Mesendoderm (in vitro differentiated cells): Measurements from ENCODE around the gene LMNB1.

Experiments used
- DNase-seq: peaks from one replicate; pipeline ENCODE4 v3.0.0; 2013
- H2AK5ac ChIP-seq: 2 replicates; pipeline ENCODE4 v1.6.1; 2013; ENCODE audit warnings: low read length, inconsistent platforms
- H2BK120ac ChIP-seq: 2 replicates; pipeline ENCODE4 v1.6.1; 2013; ENCODE audit warnings: low read depth, mild to moderate bottlenecking, low read length, moderate library complexity, mixed read lengths
- H2BK15ac ChIP-seq: replicated peaks from 2 replicates; pipeline ENCODE4 v1.6.1; 2013; ENCODE audit warnings: low read depth, mild to moderate bottlenecking, moderate library complexity
- H2BK5ac ChIP-seq: 2 replicates; pipeline ENCODE4 v1.6.1; 2013; ENCODE audit warnings: low read length, inconsistent platforms
- H3K18ac ChIP-seq: 2 replicates; pipeline ENCODE4 v1.6.1; 2013; ENCODE audit warnings: mild to moderate bottlenecking, low read length, mixed read lengths
- H3K23ac ChIP-seq: one replicate; pipeline ENCODE4 v1.6.1; 2013; ENCODE audit warnings: low read length
- H3K27ac ChIP-seq: 2 replicates; pipeline ENCODE4 v1.5.1; 2013; ENCODE audit warnings: low read depth, mild to moderate bottlenecking, inconsistent platforms, low read length, moderate library complexity
- H3K27me3 ChIP-seq: 2 replicates; pipeline ENCODE4 v1.6.1; 2013; ENCODE audit warnings: low read length, control low read depth, mild to moderate bottlenecking, inconsistent platforms; ENCODE audit not compliant: insufficient read depth, poor library complexity
- H3K36me3 ChIP-seq: 2 replicates; pipeline ENCODE4 v1.6.1; 2013; ENCODE audit warnings: low read length, inconsistent platforms; ENCODE audit not compliant: control insufficient read depth, insufficient read depth
- H3K4ac ChIP-seq: one replicate; pipeline ENCODE4 v1.6.1; 2013; ENCODE audit warnings: low read depth, mild to moderate bottlenecking, low read length, moderate library complexity
- H3K4me1 ChIP-seq: 2 replicates; pipeline ENCODE4 v1.6.1; 2013; ENCODE audit warnings: low read depth, low read length, inconsistent platforms; ENCODE audit not compliant: control insufficient read depth
- H3K4me2 ChIP-seq: 2 replicates; pipeline ENCODE4 v1.6.1; 2013; ENCODE audit warnings: low read length
- H3K4me3 ChIP-seq: 2 replicates; pipeline ENCODE4 v1.5.1; 2013; ENCODE audit warnings: mild to moderate bottlenecking, low read length
- H3K56ac ChIP-seq: one replicate; pipeline ENCODE4 v1.6.1; 2013; ENCODE audit warnings: low read length
- H3K79me1 ChIP-seq: 2 replicates; pipeline ENCODE4 v1.6.1; 2013; ENCODE audit warnings: low read length, inconsistent platforms
- H3K79me2 ChIP-seq: 2 replicates; pipeline ENCODE4 v1.6.1; 2013; ENCODE audit warnings: mild to moderate bottlenecking, low read length; ENCODE audit not compliant: control insufficient read depth, insufficient read depth
- H3K9ac ChIP-seq: 2 replicates; pipeline ENCODE4 v1.6.1; 2013; ENCODE audit warnings: low read length, inconsistent platforms
- H4K5ac ChIP-seq: one replicate; pipeline ENCODE4 v1.6.1; 2013; ENCODE audit warnings: low read length
- H4K8ac ChIP-seq: one replicate; pipeline ENCODE4 v1.6.1; 2013; ENCODE audit warnings: low read depth, mild to moderate bottlenecking, control low read depth, low read length, moderate library complexity
- WGBS: extraction: QIAGEN DNeasy Blood & Tissue Kit; methylation state at CpG from one replicate; pipeline ENCODE4 v1.1.7; 2013; ENCODE audit warnings: low lambda C conversion rate, missing lambda C conversion rate; ENCODE audit not compliant: insufficient coverage; ENCODE audit errors: extremely low coverage; 5-methylcytosine and 5-hydroxymethylcytosine counted together

LMNB1 gene

DNA sequence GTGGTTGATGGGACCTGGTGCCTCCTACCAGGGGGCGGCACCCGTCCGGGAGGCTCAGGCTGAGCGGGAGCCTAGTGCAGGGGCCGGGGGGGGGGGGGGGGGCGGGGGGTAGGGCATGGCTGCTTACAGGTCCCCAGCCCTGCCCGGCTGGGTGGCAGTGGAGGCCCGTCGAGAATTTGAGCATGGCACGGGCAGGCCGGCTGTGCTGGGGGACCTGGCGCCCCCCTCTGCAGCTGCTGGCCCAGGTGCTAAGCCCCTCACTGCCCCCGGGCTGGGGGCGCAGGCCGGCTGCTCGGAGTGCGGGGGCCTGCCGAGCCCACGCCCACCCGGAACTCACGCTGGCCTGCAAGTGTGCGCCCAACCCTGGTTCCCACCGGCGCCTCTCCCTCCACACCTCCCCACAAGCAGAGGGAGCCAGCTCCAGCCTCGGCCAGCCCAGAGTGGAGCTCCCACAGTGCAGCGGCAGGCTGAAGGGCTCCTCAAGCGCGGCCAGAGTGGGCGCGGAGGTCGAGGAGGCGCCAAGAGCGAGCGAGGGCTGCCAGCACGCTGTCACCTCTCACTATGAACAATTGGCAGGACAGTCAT is 77.7 kb downstream of the LMNB1 start:
- no peak overlapping the region for H2BK120ac ChIP-seq
- H4K8ac ChIP-seq = no peak overlapping the region
- H3K18ac ChIP-seq = no peak overlapping the region
- no peak overlapping the region for H2BK15ac ChIP-seq
- no peak overlapping the region for H2BK5ac ChIP-seq
- no peak overlapping the region for H3K9ac ChIP-seq
- H3K56ac ChIP-seq = no peak overlapping the region
- no peaks in the 10 kb centered on the region for H3K4me1 ChIP-seq
- no peak overlapping the region for H3K23ac ChIP-seq
- H3K4me3 ChIP-seq = no peak overlapping the region
- H3K4ac ChIP-seq = no peak overlapping the region
- H3K4me2 ChIP-seq = no peak overlapping the region
- no peaks in the 10 kb centered on the region for H3K27me3 ChIP-seq
- no peak overlapping the region for H4K5ac ChIP-seq
- no peaks in the 10 kb centered on the region for H3K79me1 ChIP-seq
- peaks cover 1% of the 10 kb centered on the region for H3K36me3 ChIP-seq
- no peak for DNase-seq
- H3K27ac ChIP-seq = no peak overlapping the region
- H2AK5ac ChIP-seq = no peak overlapping the region
- no CpG with 5 or more reads among the region's 35 CpGs for WGBS
- no peaks in the 10 kb centered on the region for H3K79me2 ChIP-seq

DNA sequence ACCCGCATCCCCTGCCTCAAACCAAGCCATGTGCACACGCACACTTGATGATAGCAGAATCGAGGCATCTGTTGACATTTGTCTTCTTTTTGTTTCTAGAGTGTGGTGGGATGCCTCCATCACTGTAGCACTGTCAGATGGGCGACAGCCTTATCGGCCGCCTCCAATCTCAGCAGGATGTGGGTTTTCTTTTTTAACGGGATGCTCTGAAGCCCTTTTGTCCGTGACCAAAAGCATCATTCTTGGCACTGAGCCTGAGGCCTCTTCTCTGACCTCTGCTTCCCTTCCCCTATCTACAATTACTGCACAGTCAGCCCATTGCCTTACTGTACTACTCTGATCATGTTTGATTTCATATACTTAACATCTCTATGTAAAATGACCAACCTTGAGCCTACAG is 78.3 kb downstream of the LMNB1 start:
- no peak for DNase-seq
- H3K18ac ChIP-seq = no peak overlapping the region
- no peak overlapping the region for H3K4ac ChIP-seq
- H3K4me1 ChIP-seq = no peaks in the 10 kb centered on the region
- no peak overlapping the region for H3K9ac ChIP-seq
- H4K5ac ChIP-seq = no peak overlapping the region
- no peak overlapping the region for H3K27ac ChIP-seq
- no peak overlapping the region for H2AK5ac ChIP-seq
- no peak overlapping the region for H2BK5ac ChIP-seq
- H3K4me3 ChIP-seq = no peak overlapping the region
- no peak overlapping the region for H3K23ac ChIP-seq
- H3K4me2 ChIP-seq = no peak overlapping the region
- no peak overlapping the region for H2BK120ac ChIP-seq
- H2BK15ac ChIP-seq = no peak overlapping the region
- no CpG with 5 or more reads among the region's 8 CpGs for WGBS
- no peaks in the 10 kb centered on the region for H3K79me2 ChIP-seq
- H3K79me1 ChIP-seq = no peaks in the 10 kb centered on the region
- no peak overlapping the region for H3K56ac ChIP-seq
- no peak overlapping the region for H4K8ac ChIP-seq
- peaks cover 1% of the 10 kb centered on the region for H3K36me3 ChIP-seq
- no peaks in the 10 kb centered on the region for H3K27me3 ChIP-seq

DNA sequence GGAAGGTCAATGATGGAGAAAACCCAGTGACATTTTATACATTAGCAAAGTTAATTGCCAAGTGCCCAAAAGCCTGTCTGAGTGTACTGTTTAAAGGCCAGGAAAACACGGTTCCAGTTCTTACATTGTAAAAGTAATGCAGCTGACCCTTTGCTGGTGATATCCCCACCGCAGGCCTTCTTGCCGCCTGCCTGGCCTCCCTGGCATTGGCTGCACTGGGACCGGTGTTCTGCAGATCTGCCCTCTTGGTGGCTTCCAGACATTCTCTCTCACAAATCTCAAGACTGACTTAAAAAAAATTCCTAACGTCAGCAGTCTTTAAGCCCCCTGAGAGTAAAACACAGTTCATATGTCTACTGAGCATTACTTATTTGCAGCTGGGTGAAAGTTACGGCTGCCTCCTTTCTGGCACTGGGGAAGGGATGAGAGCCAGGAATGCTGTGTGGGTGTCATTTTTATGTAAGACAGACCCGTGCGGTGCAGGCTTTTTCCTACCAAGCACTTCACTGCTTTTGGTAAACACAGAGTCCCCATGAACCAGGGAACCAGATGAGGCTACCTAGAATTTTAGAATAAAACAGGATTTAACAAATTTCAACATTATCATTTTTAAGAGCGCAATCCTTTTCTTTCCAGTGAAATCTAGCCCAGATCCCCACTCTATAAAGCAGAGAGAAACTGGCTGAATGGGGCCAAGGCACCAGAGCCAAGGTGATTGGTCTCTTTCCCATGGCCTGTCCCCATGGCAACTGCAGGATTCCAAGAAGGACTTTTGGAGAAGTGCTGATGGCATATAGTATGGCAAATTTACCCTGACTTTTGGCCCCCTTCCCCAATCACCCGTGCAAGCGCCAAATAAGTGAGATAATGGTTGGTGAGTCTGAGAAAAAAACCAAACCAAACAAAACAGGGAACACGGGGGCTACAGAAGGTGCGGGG is 80.8 kb downstream of the LMNB1 start:
- no peak overlapping the region for H2BK15ac ChIP-seq
- no peaks in the 10 kb centered on the region for H3K4me1 ChIP-seq
- H3K27ac ChIP-seq = no peak overlapping the region
- H3K79me1 ChIP-seq = no peaks in the 10 kb centered on the region
- no peak overlapping the region for H2BK5ac ChIP-seq
- no peak overlapping the region for H2AK5ac ChIP-seq
- H2BK120ac ChIP-seq = no peak overlapping the region
- H3K27me3 ChIP-seq = no peaks in the 10 kb centered on the region
- DNase-seq = no peak
- H3K4me3 ChIP-seq = no peak overlapping the region
- H3K4ac ChIP-seq = no peak overlapping the region
- no peak overlapping the region for H3K56ac ChIP-seq
- no peak overlapping the region for H3K4me2 ChIP-seq
- no CpG with 5 or more reads among the region's 13 CpGs for WGBS
- H4K5ac ChIP-seq = no peak overlapping the region
- H3K36me3 ChIP-seq = peaks cover 1% of the 10 kb centered on the region
- H3K18ac ChIP-seq = no peak overlapping the region
- no peaks in the 10 kb centered on the region for H3K79me2 ChIP-seq
- H3K9ac ChIP-seq = no peak overlapping the region
- no peak overlapping the region for H3K23ac ChIP-seq
- no peak overlapping the region for H4K8ac ChIP-seq

DNA sequence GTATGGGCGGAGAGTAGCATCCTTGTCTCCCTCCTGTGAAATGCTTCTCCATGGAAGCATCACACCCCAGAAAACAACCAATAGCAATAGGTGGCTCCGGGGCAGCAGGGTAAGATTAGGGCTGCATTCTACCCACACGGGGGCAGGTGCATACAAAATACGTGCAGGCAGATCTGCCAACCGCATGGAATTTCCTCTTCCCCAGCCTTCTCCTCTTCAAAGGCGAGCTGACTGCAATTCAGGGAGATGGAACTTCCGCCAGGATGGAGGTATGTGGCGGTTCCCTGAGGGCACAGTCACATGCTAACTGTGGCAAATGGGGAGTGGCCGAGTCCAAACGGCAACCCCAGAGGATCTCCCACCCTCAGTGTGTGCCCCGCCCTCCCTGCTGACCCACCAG is 81.5 kb downstream of the LMNB1 start:
- Histone ChIP-seq H3K4me1 (no peaks in the 10 kb centered on the region), H2BK5ac (no peak overlapping the region), H2AK5ac (no peak overlapping the region), H4K8ac (no peak overlapping the region), H3K56ac (no peak overlapping the region), H3K18ac (no peak overlapping the region), H3K27me3 (no peaks in the 10 kb centered on the region), H4K5ac (no peak overlapping the region), H3K79me1 (no peaks in the 10 kb centered on the region), H2BK120ac (no peak overlapping the region), H3K79me2 (no peaks in the 10 kb centered on the region), H3K36me3 (peaks cover 1% of the 10 kb centered on the region), H3K4me3 (no peak overlapping the region), H3K23ac (no peak overlapping the region), H3K9ac (no peak overlapping the region), H3K27ac (no peak overlapping the region), H2BK15ac (no peak overlapping the region), H3K4me2 (no peak overlapping the region), H3K4ac (no peak overlapping the region)
- DNase-seq = peak; percentile 89
- no CpG with 5 or more reads among the region's 11 CpGs for WGBS

DNA sequence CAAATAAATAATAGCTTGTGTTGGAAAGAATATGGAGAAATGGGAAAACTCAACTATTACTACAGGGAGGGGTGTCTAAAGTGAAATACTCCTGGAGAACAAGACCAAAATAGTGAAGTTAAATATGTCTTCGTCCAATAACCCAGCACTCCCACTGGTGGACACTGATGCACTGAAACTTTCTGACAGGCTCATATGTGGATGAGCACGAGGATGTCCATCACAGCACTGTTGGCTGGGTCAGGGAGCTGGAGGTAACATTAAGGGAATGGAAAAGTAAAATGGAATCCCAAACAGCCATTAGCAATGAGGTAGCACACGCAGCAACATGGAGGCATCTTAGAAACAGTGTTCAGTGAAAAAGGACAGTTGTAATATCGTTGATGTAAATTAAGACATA is 86.5 kb downstream of the LMNB1 start:
- Histone ChIP-seq H2AK5ac (no peak overlapping the region), H2BK15ac (no peak overlapping the region), H3K36me3 (no peaks in the 10 kb centered on the region), H3K23ac (no peak overlapping the region), H3K27ac (no peak overlapping the region), H3K4me2 (no peak overlapping the region), H2BK120ac (no peak overlapping the region), H3K18ac (no peak overlapping the region), H3K27me3 (no peaks in the 10 kb centered on the region), H3K56ac (no peak overlapping the region), H3K9ac (no peak overlapping the region), H3K4me3 (no peak overlapping the region), H4K5ac (no peak overlapping the region), H3K4ac (no peak overlapping the region), H4K8ac (no peak overlapping the region), H3K79me1 (no peaks in the 10 kb centered on the region), H3K4me1 (no peaks in the 10 kb centered on the region), H3K79me2 (no peaks in the 10 kb centered on the region), H2BK5ac (no peak overlapping the region)
- no peak for DNase-seq
- no CpG with 5 or more reads among the region's 4 CpGs for WGBS
